ENCODE data around the gene SHROOM3. TPM values are rescaled to one million over a fixed set of nuclear protein-coding genes. Genes with fewer than 3 reads are reported as not detected.

Gene SHROOM3
- total RNA-seq (2021): 27.0 and 27.6 TPM in 2 replicates
- long read RNA-seq, partial matches to known transcripts: 16 of 27 reads
- long read RNA-seq, other reads (novel, unspliced or antisense): 10 of 27 reads

DNA sequence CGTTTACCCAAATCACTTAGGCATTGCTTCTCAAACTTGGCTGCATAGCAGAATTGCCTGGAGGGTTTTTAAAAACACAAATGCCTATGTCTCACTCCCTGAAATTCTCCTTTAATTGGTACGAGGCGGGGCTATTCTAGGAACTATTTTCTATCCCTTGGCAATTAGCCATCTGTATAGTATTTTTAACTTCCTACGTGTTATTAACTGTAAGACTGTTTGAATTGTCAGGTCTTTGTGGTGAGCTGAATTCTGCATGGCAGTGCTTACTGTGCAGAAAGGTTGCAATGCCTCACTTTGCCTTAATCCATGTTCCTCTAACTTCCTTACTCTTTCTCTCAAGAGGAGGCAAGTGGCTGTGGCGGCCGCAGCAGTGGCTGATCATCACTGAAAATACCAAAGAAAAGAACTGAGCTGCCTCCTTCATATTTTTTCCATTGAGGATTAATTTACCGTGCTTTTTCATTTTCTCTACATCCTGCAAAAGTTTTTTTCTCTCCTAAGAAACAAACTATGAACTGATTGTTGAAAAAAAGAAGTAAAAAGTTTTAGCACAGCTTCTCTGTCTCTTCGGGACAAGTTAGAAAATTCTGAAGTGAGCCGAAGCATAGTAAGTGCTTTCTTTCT is at the start of gene SHROOM3:
SHROOM3 (plus strand) TSS at position 329 of the 627 bp plus-strand sequence. CDS start 824 bp downstream, outside the sequence.
- H4K8ac ChIP-seq (replicated peaks; ENCODE audit: insufficient read length, low read depth, low read length): no peak within 1 kb of the TSS
- peak within 1 kb of the TSS; percentile 57 for H3K9ac ChIP-seq (ENCODE audit: extremely low read depth, insufficient read length, low read length)

More for the DNA sequence above, at the start of gene SHROOM3:
- no peak within 1 kb of the TSS for H2BK12ac ChIP-seq (ENCODE audit: insufficient read length, low read depth, low read length)
- no peak within 1 kb of the TSS for H4K91ac ChIP-seq (ENCODE audit: insufficient read length, low read depth, low read length)
- no peak within 1 kb of the TSS for H2BK5ac ChIP-seq (ENCODE audit: insufficient read length, low read length)
- Mint-ChIP-seq H3K27ac (peak within 1 kb of the TSS; percentile 95 to 99 (median 98)), H3K9me3 (peaks cover 0 to 4% of the 10 kb centered on the region in 2 experiments; a peak in 1 of 5 replicates), H3K36me3 (ENCODE audit: insufficient read depth in 1 of 3, low read depth in 3 of 3) (peaks cover 3 to 13% (median 9%) of the 10 kb centered on the region in 3 experiments; a peak in 5 of 7 replicates), H3K27me3 (ENCODE audit: low read depth) (no peaks in the 10 kb centered on the region), H3K4me3 (peak within 1 kb of the TSS; percentile 73 to 83), H3K4me1 (peaks cover 46 to 47% of the 10 kb centered on the region in 2 experiments)
- peaks cover 7% of the 10 kb centered on the region for H3K4me1 ChIP-seq (ENCODE audit: insufficient read depth, low read length)
- no peak within 1 kb of the TSS for H3K56ac ChIP-seq (ENCODE audit: insufficient read length, low read depth, low read length)
- H3K27me3 ChIP-seq (ENCODE audit: insufficient read depth, low read length): no peaks in the 10 kb centered on the region
- H3K14ac ChIP-seq (ENCODE audit: insufficient read depth, low read length): peak within 1 kb of the TSS; percentile 52; the same call in 1 of the 2 replicates
- no peak within 1 kb of the TSS for H4K5ac ChIP-seq (ENCODE audit: insufficient read length, low read depth, low read length)
- peak within 1 kb of the TSS; percentile 50 for H3K4me2 ChIP-seq (ENCODE audit: insufficient read depth, insufficient read length, low read length)
- H3K27ac ChIP-seq (ENCODE audit: insufficient read length, low read depth, low read length): peak within 1 kb of the TSS; percentile 90
- TF ChIP-seq, protein P1, sequence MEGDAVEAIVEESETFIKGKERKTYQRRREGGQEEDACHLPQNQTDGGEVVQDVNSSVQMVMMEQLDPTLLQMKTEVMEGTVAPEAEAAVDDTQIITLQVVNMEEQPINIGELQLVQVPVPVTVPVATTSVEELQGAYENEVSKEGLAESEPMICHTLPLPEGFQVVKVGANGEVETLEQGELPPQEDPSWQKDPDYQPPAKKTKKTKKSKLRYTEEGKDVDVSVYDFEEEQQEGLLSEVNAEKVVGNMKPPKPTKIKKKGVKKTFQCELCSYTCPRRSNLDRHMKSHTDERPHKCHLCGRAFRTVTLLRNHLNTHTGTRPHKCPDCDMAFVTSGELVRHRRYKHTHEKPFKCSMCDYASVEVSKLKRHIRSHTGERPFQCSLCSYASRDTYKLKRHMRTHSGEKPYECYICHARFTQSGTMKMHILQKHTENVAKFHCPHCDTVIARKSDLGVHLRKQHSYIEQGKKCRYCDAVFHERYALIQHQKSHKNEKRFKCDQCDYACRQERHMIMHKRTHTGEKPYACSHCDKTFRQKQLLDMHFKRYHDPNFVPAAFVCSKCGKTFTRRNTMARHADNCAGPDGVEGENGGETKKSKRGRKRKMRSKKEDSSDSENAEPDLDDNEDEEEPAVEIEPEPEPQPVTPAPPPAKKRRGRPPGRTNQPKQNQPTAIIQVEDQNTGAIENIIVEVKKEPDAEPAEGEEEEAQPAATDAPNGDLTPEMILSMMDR (conservative IDR thresholded peaks at IDR 0.05): no peak
- no peaks in the 10 kb centered on the region for H3K9me3 ChIP-seq (ENCODE audit: control insufficient read depth, low read depth, low read length)
- no peak within 1 kb of the TSS for H2BK20ac ChIP-seq (ENCODE audit: low read depth, low read length, poor library complexity, severe bottlenecking)
- no peak for DNase-seq
- no peaks in the 10 kb centered on the region for H3K79me2 ChIP-seq (ENCODE audit: insufficient read depth, low read length)
- H3T11ph ChIP-seq (ENCODE audit: low read length): peak within 1 kb of the TSS; percentile 24
- H2BK120ac ChIP-seq (ENCODE audit: low read depth, low read length, poor library complexity, severe bottlenecking): no peak within 1 kb of the TSS
- H2AFZ ChIP-seq (ENCODE audit: low read length): peak within 1 kb of the TSS; percentile 82
- H2BK15ac ChIP-seq (ENCODE audit: low read depth, low read length): no peak within 1 kb of the TSS
- H4K20me1 ChIP-seq (ENCODE audit: control insufficient read depth, insufficient read depth, insufficient read length): no peaks in the 10 kb centered on the region
- peak within 1 kb of the TSS; percentile 93 for H3K18ac ChIP-seq (ENCODE audit: insufficient read length, low read depth, low read length)
- WGBS (ENCODE audit: extremely low coverage, insufficient read length, low lambda C conversion rate): no CpG with 5 or more reads among the region's 9 CpGs
- no peak within 1 kb of the TSS for H3K23ac ChIP-seq (ENCODE audit: insufficient read length, low read depth, low read length)
- H3K23me2 ChIP-seq (ENCODE audit: insufficient read length, low read depth, low read length, poor library complexity, severe bottlenecking): peaks cover 4% of the 10 kb centered on the region
- H2AK5ac ChIP-seq (ENCODE audit: insufficient read length, low read length): no peak within 1 kb of the TSS
- H3K79me1 ChIP-seq (ENCODE audit: insufficient read depth, low read depth, low read length, poor library complexity, severe bottlenecking): no peaks in the 10 kb centered on the region
- no peak within 1 kb of the TSS for H3K4ac ChIP-seq (ENCODE audit: low read depth, low read length)
